ENCODE data around the gene KSR1.

DNA sequence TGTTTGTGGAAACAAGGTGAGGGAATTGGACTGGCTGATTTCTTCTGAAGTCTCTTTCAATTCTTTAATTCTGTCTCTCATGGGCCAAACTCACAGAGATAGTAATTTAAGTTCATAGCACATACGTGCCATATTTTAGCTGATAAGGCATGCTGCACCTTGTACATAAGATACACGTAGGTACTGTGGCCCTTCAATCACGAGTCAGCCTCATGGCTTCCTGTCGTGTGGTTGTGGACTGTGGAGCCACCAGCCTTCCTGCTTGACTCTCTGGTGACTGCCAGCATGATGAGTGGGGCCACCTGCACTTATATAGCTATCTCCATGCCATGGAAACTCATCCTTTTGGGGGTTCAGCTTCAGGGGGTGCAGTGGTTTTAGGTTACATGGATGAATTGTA is 25.1 kb downstream of the KSR1 start:
- no peak for TF ChIP-seq CTCF (conservative IDR thresholded peaks at IDR 0.05 in 1 of 2, IDR thresholded peaks at IDR 0.05 in 1 of 2; ENCODE audit: low read depth in 1 of 2, low read length in 2 of 2)
- no peak for TF ChIP-seq EZH2 (IDR thresholded peaks at IDR 0.05; ENCODE audit: low read length, missing control alignments)
